Colonic mucosa (tissue), 4 donors: Measurements from ENCODE around the gene MTRF1. TPM values are rescaled to one million over a fixed set of nuclear protein-coding genes. Genes with fewer than 3 reads are reported as not detected.
"Not testable (repeated sequence)": the region's sequence is repeated elsewhere in the genome, so short reads cannot be mapped to it uniquely, and the experiment has no call there.

Experiments
- DNase-seq: peaks from one replicate; pipeline ENCODE4 v3.0.0-alpha.2; 2020
- H3K27ac ChIP-seq: fragments of 200-600 bp; one replicate; pipeline ENCODE4 v1.8.0; 2021
- H3K27me3 ChIP-seq: fragments of 200-600 bp; one replicate; pipeline ENCODE4 v1.8.0; 2021
- H3K36me3 ChIP-seq: fragments of 200-600 bp; one replicate; pipeline ENCODE4 v1.8.0; 2021
- H3K4me1 ChIP-seq: fragments of 200-600 bp; one replicate; pipeline ENCODE4 v1.8.0; 2021; ENCODE audit warnings: mild to moderate bottlenecking
- H3K4me3 ChIP-seq: fragments of 200-600 bp; one replicate; pipeline ENCODE4 v1.8.0; 2021
- H3K9ac ChIP-seq, 2 donors: one replicate each; pipeline ENCODE4 v1.7.0; 2013; ENCODE audit warnings: control low read depth in 2 of 2, low read depth in 2 of 2, low read length in 2 of 2
- H3K9me3 ChIP-seq: fragments of 200-600 bp; one replicate; pipeline ENCODE4 v1.8.0; 2021
- CTCF ChIP-seq: fragments of 200-600 bp; IDR thresholded peaks from one replicate; pipeline ENCODE4 v1.8.0; 2022; ENCODE audit warnings: antibody characterized with exemption, mild to moderate bottlenecking
- intact Hi-C: fragments of 100-400 bp; cut with DNase I; formaldehyde crosslinking; loops from one replicate; pipeline ENCODE4 v1.14.1; 2022
- total RNA-seq, 2 donors: library from RNA; stranded (reverse); fragmentation: NEBNext Ultra II Directional in 1 of 2; extraction: Animal tissue kit (Norgen Biotek cat#: 25700) in 1 of 2; gene quantifications; one replicate each; pipeline ENCODE4 v1.2.1, GENCODE V29; 2021
- donor health status: healthy.
- donor health status: DM: no; HTN: no; CAD: no.
- donor health status: DM: no; HTN: no; CAD: no.

MTRF1 gene
- total RNA-seq, 2 donors from 2014 or later, result 11.4 to 16.3 TPM

GRCh38 chr13:41182231-41182630 is 81.1 kb downstream of the MTRF1 start:
- Histone ChIP-seq H3K4me1 (peaks cover 3% of the 10 kb centered on the region), H3K9me3 (no peaks in the 10 kb centered on the region), H3K36me3 (no peaks in the 10 kb centered on the region), H3K27ac (no peak overlapping the region), H3K4me3 (no peak overlapping the region), H3K9ac (no peak overlapping the region), H3K27me3 (no peaks in the 10 kb centered on the region)
- no peak for TF ChIP-seq CTCF
- intact Hi-C loops, result no loop called here
- DNase-seq, result no peak

- no peak overlapping the region for H3K4me3 ChIP-seq
- TF ChIP-seq CTCF, result no peak
- H3K4me1 ChIP-seq, result peaks cover 3% of the 10 kb centered on the region
- H3K36me3 ChIP-seq, result no peaks in the 10 kb centered on the region
- no peak for DNase-seq
- no peaks in the 10 kb centered on the region for H3K9me3 ChIP-seq
- no peak overlapping the region for H3K9ac ChIP-seq
- no peaks in the 10 kb centered on the region for H3K27me3 ChIP-seq
- no peak overlapping the region for H3K27ac ChIP-seq
- intact Hi-C loops, result no loop called here
These were observed 83.7 kb downstream of the MTRF1 start for GRCh38 chr13:41179593-41180250.

- Histone ChIP-seq H3K9ac (no peak overlapping the region), H3K27ac (no peak overlapping the region), H3K9me3 (no peaks in the 10 kb centered on the region), H3K4me3 (no peak overlapping the region), H3K36me3 (no peaks in the 10 kb centered on the region), H3K4me1 (peaks cover 3% of the 10 kb centered on the region), H3K27me3 (no peaks in the 10 kb centered on the region)
- no peak for TF ChIP-seq CTCF
- intact Hi-C loops, result no loop called here
- no peak for DNase-seq
These were observed 85.3 kb downstream of the MTRF1 start for GRCh38 chr13:41178040-41178439.

- TF ChIP-seq CTCF, result no peak
- DNase-seq, result no peak
- Histone ChIP-seq H3K4me1 (peaks cover 3% of the 10 kb centered on the region), H3K9ac (no peak overlapping the region), H3K4me3 (no peak overlapping the region), H3K9me3 (no peaks in the 10 kb centered on the region), H3K27ac (no peak overlapping the region), H3K36me3 (no peaks in the 10 kb centered on the region), H3K27me3 (no peaks in the 10 kb centered on the region)
- intact Hi-C loops, result no loop called here
These were observed 85.8 kb downstream of the MTRF1 start for GRCh38 chr13:41177616-41178015.

GRCh38 chr13:41175576-41175975 is 87.8 kb downstream of the MTRF1 start:
- H3K9me3 ChIP-seq, H3K4me3 ChIP-seq, H3K27me3 ChIP-seq, DNase-seq, H3K27ac ChIP-seq, H3K4me1 ChIP-seq, H3K36me3 ChIP-seq, intact Hi-C loops, H3K9ac ChIP-seq: not testable (repeated sequence)

Other genes with a start within 250 kb of the MTRF1 start
- gene ELF1, start 244.3 kb downstream of the MTRF1 start, total RNA-seq, result 100 to 1,000 TPM in 1 of 2 donors, 10 to 100 TPM in 1; 72.2 to 120 TPM
- gene WBP4, start 202.1 kb downstream of the MTRF1 start, total RNA-seq, result 1 to 10 TPM; 5.8 to 7.5 TPM
- 1 to 10 TPM; 3.1 to 5.1 TPM for gene KBTBD6, start 130.8 kb downstream of the MTRF1 start, total RNA-seq
- gene KBTBD7, start 69.0 kb downstream of the MTRF1 start, total RNA-seq, result 1 to 10 TPM; 8.0 to 8.1 TPM
- gene NAA16, start 47.7 kb upstream of the MTRF1 start, total RNA-seq, result 10 to 100 TPM; 12.6 to 13.5 TPM
- 10 to 100 TPM in 1 of 2 donors, 1 to 10 TPM in 1; 5.6 to 10.4 TPM for gene RGCC, start 194.0 kb upstream of the MTRF1 start, total RNA-seq